Activated CD4-positive, alpha-beta T cell treated with anti-CD3 and anti-CD28 coated beads for 1 hour (primary cell): Measurements from ENCODE around the gene GORASP2.
"Not testable (repeated sequence)": the region's sequence is repeated elsewhere in the genome, so short reads cannot be mapped to it uniquely, and the experiment has no call there.

Source experiments
- DNase-seq: peaks from one replicate; pipeline ENCODE4 v3.0.0-alpha.2; 2020

Gene GORASP2

DNA sequence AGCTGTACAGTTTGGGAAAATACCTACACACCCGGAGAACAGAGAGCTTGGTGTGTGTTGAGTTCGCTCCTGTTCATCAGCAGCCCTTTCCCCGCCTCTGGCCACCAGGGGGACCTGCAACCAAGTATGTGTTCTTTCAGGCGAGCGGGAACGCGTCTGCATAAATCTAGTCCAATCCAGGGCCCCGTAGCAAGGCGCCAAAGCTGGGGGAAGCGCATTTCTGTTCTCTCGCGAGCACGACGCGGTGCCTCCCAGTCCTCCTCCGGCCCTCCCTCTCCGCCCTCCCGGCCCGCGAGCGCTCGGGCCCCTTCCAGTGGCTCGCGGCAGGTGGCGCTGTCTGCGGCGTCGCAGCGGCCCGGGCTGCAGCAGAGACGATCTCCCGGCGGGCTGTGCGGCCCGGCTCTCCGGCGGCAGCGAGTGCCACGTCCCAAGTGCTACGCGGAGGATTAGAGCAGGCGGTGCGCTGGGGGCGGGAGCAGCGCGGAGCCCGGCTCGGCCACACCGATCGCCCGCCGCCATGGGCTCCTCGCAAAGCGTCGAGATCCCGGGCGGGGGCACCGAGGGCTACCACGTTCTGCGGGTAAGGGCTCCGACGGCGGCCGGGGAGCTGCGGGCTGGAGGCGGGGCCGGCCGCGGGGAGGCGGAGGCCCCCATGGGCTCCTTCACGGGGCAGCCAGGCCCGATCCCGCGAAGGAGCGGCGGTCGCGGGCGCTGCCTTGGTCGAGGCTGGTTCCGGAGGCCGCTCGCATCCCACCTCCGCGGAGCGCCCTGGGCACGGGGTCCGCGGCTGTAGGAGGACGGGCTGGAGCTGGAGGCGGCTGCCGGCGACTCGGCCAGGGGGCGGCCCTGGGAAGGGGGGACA is at the start of gene GORASP2:
Gene GORASP2 (plus strand): TSS at position 430 of the 862 bp plus-strand sequence. CDS start 88 bp downstream, at position 518.
- DNase-seq: peak; percentile 95

DNA sequence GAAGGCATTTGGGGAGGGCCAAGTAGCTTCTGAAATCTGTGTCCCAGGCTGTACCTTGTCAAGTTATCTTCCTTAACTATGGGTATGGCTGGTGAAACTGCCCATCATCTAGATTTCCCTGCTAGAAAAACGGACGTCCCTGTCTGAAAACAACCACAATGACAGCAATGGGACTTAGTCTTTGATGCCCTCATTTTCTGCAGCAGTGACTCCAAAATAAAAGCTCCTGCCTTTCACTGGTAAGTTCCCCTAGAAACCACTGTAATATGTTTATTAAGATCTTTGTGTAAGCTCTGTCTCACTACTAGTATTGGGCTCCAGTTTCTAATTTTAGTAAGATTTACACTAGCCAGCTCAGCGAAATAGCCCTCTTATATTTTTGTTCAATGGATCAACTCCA is 47.2 kb upstream of the GORASP2 start:
- DNase-seq: no peak

DNA sequence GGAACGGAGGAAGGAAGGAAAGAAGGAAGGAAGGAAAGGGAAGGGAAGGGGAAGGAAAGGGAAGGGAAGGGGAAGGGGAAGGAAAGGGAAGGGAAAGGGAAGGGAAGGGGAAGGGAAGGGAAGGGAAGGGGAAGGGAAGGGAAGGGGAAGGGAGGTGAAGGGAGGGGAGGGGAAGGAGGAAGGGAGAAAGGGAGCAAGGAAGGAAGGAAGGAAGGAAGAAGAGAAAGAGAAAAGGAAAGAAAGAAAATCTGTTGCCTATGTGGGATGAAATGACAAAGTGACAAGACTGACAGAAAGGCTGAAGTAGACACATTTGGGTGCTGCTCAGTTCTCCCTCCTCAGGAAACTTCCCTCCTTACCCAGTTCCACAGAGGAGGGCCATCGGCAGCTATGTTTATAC is 46.3 kb upstream of the GORASP2 start:
- no peak for DNase-seq

DNA sequence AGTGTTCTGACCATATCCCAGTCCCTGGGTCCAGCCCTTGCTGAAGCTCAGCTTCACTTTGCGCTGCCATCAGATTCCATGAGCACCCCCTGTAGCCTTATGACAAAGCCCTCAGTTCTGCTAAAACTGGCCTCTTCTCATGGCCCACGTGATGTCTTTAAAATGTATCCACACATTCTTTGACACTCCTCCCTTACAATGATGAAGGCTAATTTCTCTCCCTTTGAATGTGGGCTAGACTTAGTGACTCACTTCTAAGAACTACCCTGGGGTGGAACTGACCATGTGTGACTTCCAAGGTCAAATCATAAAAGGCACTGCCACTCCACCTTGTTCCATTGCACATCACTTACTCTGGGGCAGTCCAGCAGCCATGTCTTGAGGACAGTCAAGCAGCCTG is 45.4 kb upstream of the GORASP2 start:
- no peak for DNase-seq

DNA sequence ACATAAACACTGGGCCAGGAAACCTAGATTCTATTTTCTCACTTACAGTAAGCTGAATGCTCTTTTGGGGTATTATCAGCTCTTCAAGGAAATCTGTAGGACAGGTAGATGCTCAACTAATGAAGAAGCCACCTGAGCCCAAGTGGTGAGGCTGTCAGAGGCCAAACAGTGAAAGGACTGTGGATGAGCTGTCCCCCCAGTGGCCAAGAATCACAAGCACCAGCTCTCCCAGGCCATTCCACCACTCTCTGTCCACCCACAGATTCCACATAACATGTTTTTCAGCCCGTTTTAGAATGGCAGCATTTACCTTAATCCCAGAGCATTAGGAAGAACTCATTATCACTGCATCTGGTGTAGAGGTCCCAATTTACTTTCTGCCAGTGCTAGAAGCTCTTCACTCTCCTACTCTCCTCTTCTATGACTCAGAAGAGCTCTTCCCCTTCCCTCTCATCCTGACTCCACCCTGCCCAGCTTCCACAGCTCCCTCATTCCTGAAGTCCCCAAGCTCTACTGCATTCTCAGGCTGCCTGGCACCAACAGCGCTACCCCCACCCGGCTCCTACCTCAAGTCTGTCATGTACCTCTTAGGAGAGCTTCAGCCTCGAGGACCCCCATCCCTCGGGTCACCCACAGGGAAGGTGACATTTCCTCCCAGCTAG is 43.8 kb upstream of the GORASP2 start:
- no peak for DNase-seq

DNA sequence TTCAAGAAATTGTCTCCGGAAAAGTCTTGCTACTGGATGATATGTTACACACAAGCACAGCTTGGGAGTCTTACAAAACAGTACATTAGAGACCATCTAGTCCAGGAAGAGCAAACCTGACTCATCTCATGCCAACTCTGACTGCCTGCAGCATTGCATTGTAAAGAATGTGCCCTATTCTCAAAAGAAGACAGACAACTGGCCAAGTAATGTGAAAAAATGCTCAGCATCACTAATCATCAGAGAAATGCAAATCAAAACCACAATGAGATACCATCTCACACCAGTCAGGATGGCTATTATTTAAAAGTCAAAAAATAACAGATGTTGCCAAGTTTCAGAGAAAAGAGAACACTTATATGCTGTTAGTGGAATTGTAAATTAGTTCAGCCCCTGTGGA is 42.7 kb upstream of the GORASP2 start:
- no peak for DNase-seq

DNA sequence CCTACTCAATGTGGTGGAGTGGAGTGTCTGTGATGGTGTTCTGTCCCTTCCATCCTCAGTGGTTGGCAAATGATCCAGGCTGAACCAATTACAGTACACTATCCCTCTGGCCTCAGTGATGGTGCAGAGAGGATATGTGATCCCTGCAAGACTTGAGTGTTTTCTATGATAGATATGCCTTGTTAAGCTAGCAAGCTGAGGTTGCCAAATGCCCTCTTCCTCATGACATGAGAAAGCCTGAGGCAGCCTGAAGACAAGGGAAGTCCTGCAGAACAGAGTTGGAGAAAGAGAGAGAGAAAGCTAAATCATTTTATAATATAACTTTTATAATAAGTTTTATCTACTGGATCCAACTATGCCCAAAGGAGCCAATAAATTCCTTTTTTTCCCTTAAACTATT is 41.6 kb upstream of the GORASP2 start:
- no peak for DNase-seq

DNA sequence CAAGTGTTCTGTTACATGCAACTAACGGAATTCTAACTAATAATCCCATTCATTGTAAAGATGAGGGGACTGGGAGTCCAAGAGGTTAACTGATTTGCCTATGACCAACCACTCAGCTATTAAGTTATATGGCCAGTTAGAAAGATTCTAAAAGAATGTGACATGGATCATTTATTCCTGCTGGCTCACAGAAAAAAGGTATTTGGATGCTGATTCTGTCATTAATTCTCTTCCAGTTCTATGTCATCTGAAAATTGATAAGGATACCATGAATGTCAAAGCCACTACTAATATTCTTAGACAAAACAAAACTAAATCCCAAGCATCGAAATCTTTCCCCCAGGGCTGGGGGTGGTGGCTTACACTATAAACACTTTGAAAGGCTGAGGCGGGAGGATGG is 41.2 kb upstream of the GORASP2 start:
- DNase-seq: no peak

DNA sequence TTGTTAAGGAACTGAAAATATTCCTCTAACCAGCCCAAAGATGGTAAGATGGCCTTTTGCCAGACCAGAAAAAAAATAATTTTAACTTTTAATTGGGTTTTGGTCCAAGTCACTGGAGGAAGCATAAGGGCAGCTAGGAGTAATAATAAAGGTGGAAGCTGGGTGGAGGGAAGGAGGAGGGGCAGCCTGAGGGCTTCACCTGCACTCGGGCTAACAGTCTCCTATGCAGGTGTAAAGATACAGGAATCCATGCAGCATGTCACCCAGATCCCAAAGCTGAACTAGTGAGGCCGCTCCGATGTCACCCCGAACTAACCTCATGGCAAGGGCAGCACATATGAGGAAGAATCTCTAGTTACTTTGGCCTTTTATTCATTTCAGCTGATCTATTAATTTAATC is 37.2 kb upstream of the GORASP2 start:
- DNase-seq: no peak

DNA sequence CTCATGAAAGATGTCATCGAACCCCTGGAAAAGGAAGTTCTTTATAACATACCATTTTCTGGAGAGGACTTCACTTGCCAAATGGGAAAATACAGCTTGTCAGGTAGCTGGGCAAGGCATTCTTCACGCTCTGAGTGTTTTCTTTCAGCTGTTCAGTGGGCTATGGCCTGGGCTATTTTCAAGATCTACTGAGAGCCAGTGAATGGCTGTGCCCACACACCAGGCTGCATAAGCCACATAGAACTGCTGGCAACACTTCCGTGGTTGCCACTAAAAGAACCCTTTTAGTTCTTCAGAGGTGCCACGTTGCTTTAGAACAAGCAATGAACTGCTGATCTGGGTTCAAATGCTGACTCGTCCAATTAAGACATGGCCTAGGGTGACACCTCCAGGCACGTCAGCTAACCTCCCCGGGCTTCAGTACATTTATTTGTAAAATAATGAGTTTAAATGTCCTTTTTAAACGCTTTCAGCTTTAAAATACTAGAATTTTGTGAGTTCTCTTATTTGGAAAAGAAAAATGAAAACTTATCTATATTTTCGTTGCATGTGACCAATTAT is 36.6 kb upstream of the GORASP2 start:
- no peak for DNase-seq

DNA sequence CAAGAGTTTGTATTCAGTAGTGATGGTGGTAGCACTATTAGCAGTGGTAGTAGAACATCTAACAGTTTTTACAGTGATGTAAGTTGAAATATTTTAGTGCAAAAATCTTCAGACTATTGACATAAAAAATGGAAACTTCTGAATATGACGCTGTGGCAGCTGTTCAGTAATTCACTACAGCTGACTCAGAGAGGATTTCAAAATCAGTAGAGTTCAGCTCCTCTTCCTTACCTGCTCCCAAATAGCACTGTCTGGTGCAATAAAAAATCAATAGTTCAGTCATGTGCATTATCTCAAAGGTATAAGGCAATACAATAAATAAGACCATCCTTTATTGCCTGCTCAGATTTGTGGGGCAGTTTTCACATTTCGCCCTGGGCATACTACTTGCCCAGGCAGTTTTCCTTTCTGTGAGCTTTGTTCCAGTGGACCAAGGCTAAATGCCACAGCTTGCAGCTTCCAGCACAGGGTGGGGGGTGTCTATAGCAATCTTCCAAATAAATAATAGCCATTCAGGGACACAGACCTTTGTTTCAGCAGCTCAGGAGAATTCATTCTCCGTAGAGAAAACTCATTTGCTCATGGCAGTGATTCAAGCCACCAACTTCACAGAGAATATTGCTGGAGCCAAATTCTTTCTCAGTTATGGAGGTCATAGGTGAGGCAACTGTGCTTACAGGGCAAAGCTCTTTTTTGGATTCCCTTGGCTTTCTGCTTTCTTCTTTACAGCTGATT is 33.9 kb upstream of the GORASP2 start:
- DNase-seq: no peak

DNA sequence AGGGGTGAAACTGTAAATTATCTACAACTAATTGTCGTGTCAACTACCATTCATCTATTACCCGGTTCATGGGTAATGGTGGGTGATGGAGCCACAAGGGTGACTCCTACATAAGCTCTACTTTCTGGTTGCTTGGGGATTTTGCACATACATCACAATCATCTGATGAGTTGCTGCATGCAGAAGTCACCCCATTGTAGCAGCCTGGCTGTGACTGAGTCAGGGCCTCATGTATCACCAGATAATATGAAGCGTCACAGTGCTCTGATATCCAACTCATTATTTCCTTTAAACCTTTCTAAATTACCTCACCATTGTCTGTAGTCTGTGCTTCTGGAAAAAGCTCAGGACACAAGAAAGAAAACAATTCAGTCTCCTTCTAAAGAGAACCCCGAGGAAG is 32.4 kb upstream of the GORASP2 start:
- no peak for DNase-seq

DNA sequence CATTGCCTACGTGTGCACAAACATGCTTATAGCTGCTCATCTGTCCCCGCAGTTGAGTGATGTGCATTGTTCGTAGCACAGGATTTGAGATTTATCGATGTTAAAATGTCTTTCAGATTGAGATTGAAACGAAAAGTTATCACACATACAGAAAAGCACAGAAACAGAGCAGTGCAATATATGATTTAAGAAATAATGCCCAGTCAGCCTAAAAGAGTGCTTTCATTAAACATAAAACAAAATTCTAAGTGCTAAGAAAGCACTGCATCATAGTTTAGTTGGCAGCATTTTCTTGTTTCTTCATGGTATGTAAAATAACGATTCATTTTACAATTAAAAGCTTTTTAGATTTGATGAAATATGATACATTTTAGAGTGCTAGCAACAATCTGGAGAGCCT is 31.9 kb upstream of the GORASP2 start:
- DNase-seq: no peak

DNA sequence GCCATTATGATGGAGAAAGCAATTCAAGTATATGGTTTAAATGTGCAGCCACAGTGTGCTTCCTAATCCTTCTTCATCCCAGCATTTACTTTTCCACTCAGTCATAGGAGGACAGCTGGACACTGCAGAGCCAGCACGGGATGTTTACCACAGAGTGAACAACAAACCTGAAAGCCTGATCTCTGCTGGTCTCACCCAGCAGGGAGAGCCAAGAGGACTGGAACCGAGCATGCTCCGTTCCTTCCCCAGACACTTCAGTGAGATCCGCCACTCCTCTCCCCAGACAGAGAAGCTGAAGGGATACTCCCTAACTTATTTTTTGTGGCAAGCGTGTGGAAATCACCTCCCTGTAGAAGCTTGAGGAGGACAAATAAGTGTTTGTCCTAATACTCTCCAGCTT is 23.2 kb upstream of the GORASP2 start:
- no peak for DNase-seq

DNA sequence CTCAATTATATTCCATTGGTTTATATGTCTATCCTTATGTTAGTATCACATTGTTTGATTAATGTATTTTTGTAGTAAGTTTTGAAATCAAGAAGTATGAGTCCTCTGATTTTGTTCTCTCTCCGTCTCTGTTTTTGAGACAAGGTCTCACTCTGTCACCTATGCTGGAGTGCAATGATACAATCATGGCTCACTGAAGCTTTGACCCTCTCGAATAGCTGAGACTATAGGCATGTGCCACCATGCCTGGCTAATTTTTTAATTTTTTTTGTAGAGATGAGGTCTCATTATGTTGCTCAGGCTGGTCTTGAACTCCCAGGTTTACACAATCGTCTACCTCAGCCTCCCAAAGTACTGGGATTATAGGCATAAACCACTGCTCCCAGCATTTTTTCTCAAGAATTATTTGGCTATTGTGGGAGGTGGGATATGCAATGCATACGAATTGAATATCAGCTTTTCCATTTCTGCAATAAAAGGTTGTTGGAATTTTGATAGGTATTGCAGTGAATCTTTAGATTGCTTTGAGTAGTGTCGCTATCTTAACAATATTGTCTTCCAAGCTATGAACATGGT is 17.7 kb upstream of the GORASP2 start:
- DNase-seq: no peak

DNA sequence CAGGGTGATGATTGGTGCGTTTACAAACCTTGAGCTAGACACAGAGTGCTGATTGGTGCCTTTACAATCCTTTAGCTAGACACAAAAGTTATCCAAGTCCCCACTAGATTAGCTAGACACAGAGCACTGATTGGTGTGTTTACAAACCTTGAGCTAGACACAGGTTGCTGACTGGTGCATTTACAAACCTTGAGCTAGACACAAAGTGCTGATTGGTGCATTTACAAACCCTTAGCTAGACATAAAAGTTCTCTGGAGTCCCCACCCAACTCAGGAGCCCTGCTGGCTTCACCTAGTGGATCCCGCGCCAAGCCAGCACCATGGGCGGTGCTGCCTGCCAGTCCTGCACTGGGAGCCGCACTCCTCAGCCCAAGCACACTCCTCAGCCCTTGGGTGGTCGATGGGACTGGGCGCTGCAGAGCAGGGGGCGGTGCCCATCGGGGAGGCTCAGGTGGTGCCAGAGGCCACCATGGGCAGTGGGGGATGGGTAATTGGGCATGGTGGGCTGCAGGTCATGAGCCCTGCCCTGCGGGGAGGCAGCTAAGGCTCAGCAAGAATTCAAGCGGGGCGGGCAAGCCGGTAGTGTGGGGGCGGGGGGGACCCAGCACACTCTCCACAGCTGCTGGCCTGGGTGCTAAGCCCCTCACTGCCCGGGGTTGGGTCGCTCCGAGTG is 13.9 kb upstream of the GORASP2 start:
- DNase-seq: not testable (repeated sequence)

DNA sequence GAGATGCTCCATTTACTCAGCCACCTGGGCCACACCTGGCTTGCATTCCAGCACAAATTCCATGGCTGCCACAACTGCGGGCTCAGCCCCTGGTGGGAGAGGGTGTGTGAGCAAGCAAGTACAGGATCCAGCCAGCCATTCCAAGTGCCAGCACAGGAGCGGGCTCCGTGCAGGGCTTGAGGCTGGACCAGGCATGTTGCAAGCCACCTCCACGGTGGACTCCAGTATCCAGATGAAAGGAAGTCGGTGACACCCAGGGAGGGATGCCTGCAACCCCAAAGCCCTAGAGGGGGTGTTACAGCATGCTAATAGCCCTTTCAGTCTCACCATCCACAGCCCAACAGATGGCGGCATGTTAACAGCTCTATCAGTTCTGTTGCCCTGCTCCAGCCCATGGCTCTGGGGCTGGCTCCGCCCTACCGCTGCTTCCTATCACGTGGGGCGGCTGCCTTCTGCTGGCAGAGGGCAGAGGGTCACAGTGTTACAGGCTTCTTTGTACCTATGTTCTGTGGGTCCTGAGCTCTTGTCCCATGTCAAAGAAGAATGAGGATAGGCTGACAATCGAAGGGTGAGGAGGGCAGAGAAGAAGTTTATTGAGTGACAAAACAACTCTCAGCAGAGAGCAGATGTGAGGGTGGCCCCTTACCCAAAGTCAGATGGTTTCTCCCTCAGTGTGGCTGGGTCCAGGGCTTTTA is 11.7 kb upstream of the GORASP2 start:
- DNase-seq: no peak

DNA sequence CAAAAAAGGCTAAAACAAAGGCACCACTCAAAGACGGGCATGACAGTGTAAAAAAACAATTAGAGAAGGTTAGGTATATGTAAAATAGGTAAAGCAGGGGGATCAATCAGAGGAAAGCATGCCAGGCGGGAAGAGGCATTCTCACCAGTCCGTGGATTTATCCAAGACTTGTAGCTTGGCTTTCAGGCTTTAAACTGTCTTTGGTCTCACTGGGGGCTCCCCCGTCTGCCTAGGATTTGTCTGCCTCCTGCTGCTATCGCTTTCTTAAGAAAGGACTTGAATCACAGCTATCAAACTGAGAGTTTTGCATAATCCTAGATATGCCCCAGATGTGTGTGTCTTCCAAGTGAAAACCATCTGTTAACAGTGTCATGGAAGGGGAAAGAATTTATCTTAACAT is 11.1 kb upstream of the GORASP2 start:
- DNase-seq: no peak

DNA sequence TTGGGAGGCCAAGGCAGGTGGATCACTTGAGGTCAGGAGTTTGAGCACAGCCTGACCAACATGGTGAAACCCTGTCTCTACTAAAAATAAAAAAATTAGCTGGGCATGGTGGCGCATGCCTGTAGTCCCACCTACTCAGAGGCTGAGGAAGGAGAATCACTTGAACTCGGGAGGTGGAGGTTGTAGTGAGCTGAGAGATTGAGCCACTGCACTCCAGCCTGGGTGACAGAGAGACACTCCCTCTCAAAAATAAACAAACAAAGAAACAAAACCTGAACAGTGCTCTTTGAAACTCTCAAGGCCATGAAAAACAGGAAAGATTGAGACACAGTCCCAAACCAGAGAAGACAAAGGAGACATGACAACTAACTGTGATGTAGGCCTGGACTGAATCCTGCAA is 7.2 kb upstream of the GORASP2 start:
- DNase-seq: not testable (repeated sequence)

DNA sequence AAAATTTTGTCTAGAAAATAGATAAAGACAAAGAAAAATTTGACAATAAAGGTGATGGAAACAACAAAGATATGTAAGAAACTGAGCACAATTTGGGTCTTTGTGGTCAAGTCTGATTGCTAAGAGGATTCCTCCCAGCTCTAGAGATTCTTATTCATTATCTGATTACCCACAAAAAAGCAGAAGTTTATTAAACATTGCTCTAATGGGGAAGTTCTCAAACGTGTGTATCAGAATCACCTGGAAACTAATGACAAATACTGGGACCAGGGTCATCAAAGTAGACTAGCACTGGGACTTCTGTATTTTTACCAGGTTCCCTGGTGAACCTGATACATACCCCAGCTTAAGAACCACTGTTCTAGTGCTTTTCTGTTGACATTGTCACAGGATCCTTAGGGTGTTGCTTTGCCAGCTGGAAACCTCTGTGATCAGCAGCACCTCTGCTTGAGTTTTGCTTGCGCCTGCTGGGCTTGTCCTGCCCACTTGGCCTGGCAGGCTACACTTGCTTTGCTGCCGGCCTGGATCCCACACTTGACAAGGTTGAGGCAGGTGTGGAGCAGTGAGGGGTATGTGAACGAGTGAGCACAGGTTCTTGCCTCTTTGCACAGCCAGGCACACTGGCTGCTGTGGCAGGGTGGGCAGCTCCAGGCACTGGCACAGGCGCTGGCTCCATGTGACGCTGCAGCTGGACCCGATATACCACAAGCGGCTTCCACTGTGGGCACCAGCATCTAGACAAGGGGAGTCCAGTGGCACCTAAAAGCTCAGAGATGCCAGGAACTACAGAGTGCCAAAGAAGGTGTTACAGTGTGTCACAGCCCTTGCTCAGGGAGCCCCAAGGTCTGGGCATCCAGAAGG is 6.2 kb upstream of the GORASP2 start:
- DNase-seq: no peak

DNA sequence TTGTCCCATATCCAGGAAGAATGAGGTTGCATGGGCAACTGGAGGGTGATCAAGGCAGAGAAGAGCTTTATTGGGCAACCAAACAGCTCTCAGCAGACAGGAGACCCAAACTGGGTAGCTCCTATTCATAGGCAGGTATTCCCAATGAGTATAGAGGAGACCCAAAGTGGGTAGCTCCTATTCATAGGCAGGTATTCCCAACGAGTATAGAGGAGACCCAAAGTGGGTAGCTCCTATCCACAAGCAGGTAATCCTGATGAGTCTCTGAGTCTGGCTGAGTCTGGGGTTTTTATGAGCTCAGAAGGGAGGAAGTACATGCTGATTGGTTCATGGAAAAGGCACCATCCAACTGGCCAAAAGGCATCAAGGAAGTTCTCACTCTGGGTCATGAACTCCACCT is 5.3 kb upstream of the GORASP2 start:
- DNase-seq: no peak
